Hepatocyte (in vitro differentiated cells): Measurements from ENCODE around the gene FBXL5. TPM values are rescaled to one million over a fixed set of nuclear protein-coding genes. Genes with fewer than 3 reads are reported as not detected.

Source experiments
- DNase-seq: peaks from one replicate; pipeline ENCODE4 v3.0.0-alpha.2; 2016; ENCODE audit warnings: low spot score
- H2AFZ ChIP-seq: fragments of 200-600 bp; sonication (generic); 2 replicates; pipeline ENCODE4 v1.6.0; 2016; ENCODE audit warnings: antibody characterized with exemption, mild to moderate bottlenecking
- H3K27ac ChIP-seq: fragments of 200-600 bp; sonication (generic); 2 replicates; pipeline ENCODE4 v1.5.1; 2016; ENCODE audit warnings: mild to moderate bottlenecking
- H3K27me3 ChIP-seq: fragments of 200-600 bp; sonication (generic); 2 replicates; pipeline ENCODE4 v1.6.1; 2016
- H3K36me3 ChIP-seq: fragments of 200-600 bp; sonication (generic); replicated peaks from 2 replicates; pipeline ENCODE4 v1.5.1; 2016; ENCODE audit warnings: low read depth; ENCODE audit not compliant: insufficient read depth
- H3K4me1 ChIP-seq: fragments of 200-600 bp; sonication (generic); 2 replicates; pipeline ENCODE4 v1.5.1; 2016; ENCODE audit warnings: mild to moderate bottlenecking, moderate library complexity; ENCODE audit not compliant: insufficient read depth
- H3K4me2 ChIP-seq: fragments of 200-600 bp; sonication (generic); 2 replicates; pipeline ENCODE4 v1.6.0; 2016
- H3K4me3 ChIP-seq: fragments of 200-600 bp; sonication (generic); 2 replicates; pipeline ENCODE4 v1.5.1; 2016; ENCODE audit warnings: mild to moderate bottlenecking
- H3K79me2 ChIP-seq: fragments of 200-600 bp; sonication (generic); 2 replicates; pipeline ENCODE4 v1.6.0; 2017; ENCODE audit warnings: mild to moderate bottlenecking
- H3K9me2 ChIP-seq: fragments of 200-600 bp; sonication (generic); replicated peaks from 2 replicates; pipeline ENCODE4 v1.6.0; 2017; ENCODE audit warnings: mild to moderate bottlenecking; ENCODE audit not compliant: insufficient read depth
- H3K9me3 ChIP-seq: fragments of 200-600 bp; sonication (generic); 2 replicates; pipeline ENCODE4 v1.5.1; 2016; ENCODE audit warnings: low read depth, mild to moderate bottlenecking
- H4K20me1 ChIP-seq: fragments of 200-600 bp; sonication (generic); 2 replicates; pipeline ENCODE4 v1.6.0; 2016; ENCODE audit warnings: mild to moderate bottlenecking; ENCODE audit not compliant: insufficient read depth, poor library complexity, severe bottlenecking
- EZH2 ChIP-seq: fragments of 200-600 bp; sonication (generic); IDR thresholded peaks from 2 replicates; pipeline ENCODE4 v1.6.1; 2016; ENCODE audit warnings: antibody characterized with exemption, mild to moderate bottlenecking, borderline replicate concordance
- EZH2phosphoT487 ChIP-seq: fragments of 200-600 bp; sonication (generic); IDR thresholded peaks from one replicate; pipeline ENCODE4 v1.6.1; 2018; ENCODE audit warnings: antibody characterized with exemption, mild to moderate bottlenecking, low read depth, moderate library complexity; ENCODE audit not compliant: unreplicated experiment, severe bottlenecking
- WGBS: methylation state at CpG from one replicate; pipeline ENCODE4 v1.1.6; 2016; ENCODE audit warnings: low lambda C conversion rate; ENCODE audit errors: missing lambda C conversion rate; 5-methylcytosine and 5-hydroxymethylcytosine counted together
- polyA plus RNA-seq: library from polyadenylated mRNA; unstranded; fragments of >200 nt; fragmentation: Nextera tagmentation; extraction: Ambion mirVana; gene quantifications from 2 replicates; pipeline ENCODE4 v1.2.1, GENCODE V29; 2016
- total RNA-seq: library from RNA; depleted of rRNA; stranded (reverse); fragments of >200 nt; gene quantifications from 2 replicates; pipeline ENCODE4 v1.2.3, GENCODE V29; 2014
- TF ChIP-seq, protein P1 (sequence below): fragments of 200-600 bp; sonication (generic); IDR thresholded peaks from 2 replicates; pipeline ENCODE4 v1.5.1; 2016; ENCODE audit warnings: antibody characterized with exemption, mild to moderate bottlenecking; ENCODE audit not compliant: poor library complexity

The FBXL5 gene
- total and polyA plus RNA-seq, 2 experiments from 2014 or later: 41.2 to 90.2 TPM

GRCh38 chr4:15688051-15688450 is 32.9 kb upstream of the FBXL5 start:
- 92% methylated on average over 5 of the region's 5 CpGs for WGBS

DNA sequence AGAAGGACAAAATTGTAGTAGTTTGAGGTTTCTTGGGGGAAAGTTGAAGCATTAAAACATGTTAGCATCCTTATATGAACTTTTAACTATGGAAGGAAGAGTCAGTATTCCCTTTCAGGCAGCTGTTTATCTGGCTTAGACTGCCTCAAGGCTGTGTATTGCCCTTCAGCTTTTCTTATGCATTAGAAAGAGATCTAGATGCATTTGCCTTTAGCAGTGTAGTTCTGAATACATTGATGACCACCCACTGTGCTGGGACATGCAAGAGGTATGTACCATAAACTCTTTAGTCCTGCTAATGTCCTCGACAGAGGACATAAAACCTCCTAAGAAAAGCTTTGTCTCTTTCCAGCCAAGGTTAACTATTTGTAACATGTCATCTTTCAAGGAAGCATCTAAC is 29.3 kb upstream of the FBXL5 start:
- no peaks in the 10 kb centered on the region for H3K9me2 ChIP-seq
- no peaks in the 10 kb centered on the region for H4K20me1 ChIP-seq
- no peak overlapping the region for H3K27ac ChIP-seq
- peak overlapping the region; percentile 89 for H3K4me2 ChIP-seq
- no peaks in the 10 kb centered on the region for H3K9me3 ChIP-seq
- peaks cover 14% of the 10 kb centered on the region for H3K4me1 ChIP-seq
- H3K27me3 ChIP-seq: no peaks in the 10 kb centered on the region
- TF ChIP-seq EZH2phosphoT487 (no peak), EZH2 (no peak)
- TF ChIP-seq, protein P1, sequence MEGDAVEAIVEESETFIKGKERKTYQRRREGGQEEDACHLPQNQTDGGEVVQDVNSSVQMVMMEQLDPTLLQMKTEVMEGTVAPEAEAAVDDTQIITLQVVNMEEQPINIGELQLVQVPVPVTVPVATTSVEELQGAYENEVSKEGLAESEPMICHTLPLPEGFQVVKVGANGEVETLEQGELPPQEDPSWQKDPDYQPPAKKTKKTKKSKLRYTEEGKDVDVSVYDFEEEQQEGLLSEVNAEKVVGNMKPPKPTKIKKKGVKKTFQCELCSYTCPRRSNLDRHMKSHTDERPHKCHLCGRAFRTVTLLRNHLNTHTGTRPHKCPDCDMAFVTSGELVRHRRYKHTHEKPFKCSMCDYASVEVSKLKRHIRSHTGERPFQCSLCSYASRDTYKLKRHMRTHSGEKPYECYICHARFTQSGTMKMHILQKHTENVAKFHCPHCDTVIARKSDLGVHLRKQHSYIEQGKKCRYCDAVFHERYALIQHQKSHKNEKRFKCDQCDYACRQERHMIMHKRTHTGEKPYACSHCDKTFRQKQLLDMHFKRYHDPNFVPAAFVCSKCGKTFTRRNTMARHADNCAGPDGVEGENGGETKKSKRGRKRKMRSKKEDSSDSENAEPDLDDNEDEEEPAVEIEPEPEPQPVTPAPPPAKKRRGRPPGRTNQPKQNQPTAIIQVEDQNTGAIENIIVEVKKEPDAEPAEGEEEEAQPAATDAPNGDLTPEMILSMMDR: no peak
- no peak overlapping the region for H3K4me3 ChIP-seq
- no peaks in the 10 kb centered on the region for H3K36me3 ChIP-seq
- peaks cover 47% of the 10 kb centered on the region for H3K79me2 ChIP-seq
- 66% methylated on average over 1 of the region's 1 CpG for WGBS
- no peak for DNase-seq
- H2AFZ ChIP-seq: no peak overlapping the region

More at GRCh38 chr4:15688051-15688450, 32.9 kb upstream of the FBXL5 start:
- Histone ChIP-seq H3K4me3 (no peak overlapping the region), H3K79me2 (peaks cover 25% of the 10 kb centered on the region), H3K4me2 (no peak overlapping the region), H3K9me2 (no peaks in the 10 kb centered on the region), H3K27me3 (no peaks in the 10 kb centered on the region), H3K27ac (no peak overlapping the region), H3K36me3 (no peaks in the 10 kb centered on the region), H4K20me1 (no peaks in the 10 kb centered on the region), H2AFZ (no peak overlapping the region), H3K4me1 (peaks cover 26% of the 10 kb centered on the region), H3K9me3 (no peaks in the 10 kb centered on the region)
- no peak for TF ChIP-seq EZH2phosphoT487
- TF ChIP-seq, protein P1: no peak
- TF ChIP-seq EZH2: no peak
- no peak for DNase-seq

- peak overlapping the region; percentile 61 for H3K4me3 ChIP-seq
- H3K27ac ChIP-seq: peak overlapping the region; percentile 98
Observed at GRCh38 chr4:15683143-15683495, 28.0 kb upstream of the FBXL5 start.

More at GRCh38 chr4:15683143-15683495, 28.0 kb upstream of the FBXL5 start:
- Histone ChIP-seq H3K36me3 (no peaks in the 10 kb centered on the region), H3K79me2 (peaks cover 57% of the 10 kb centered on the region), H2AFZ (peak overlapping the region; percentile 43), H3K4me2 (peak overlapping the region; percentile 89), H3K9me2 (no peaks in the 10 kb centered on the region), H3K4me1 (peaks cover 12% of the 10 kb centered on the region), H3K27me3 (no peaks in the 10 kb centered on the region), H4K20me1 (no peaks in the 10 kb centered on the region), H3K9me3 (no peaks in the 10 kb centered on the region)
- DNase-seq: no peak
- TF ChIP-seq, protein P1: no peak
- TF ChIP-seq EZH2phosphoT487 (no peak), EZH2 (no peak)
- WGBS: 80% methylated on average over 2 of the region's 2 CpGs
